ENCODE results near the gene C16orf92.

GRCh38 chr16:30052671-30053372 is 29.8 kb downstream of the C16orf92 start:
- TF ChIP-seq, protein P1, sequence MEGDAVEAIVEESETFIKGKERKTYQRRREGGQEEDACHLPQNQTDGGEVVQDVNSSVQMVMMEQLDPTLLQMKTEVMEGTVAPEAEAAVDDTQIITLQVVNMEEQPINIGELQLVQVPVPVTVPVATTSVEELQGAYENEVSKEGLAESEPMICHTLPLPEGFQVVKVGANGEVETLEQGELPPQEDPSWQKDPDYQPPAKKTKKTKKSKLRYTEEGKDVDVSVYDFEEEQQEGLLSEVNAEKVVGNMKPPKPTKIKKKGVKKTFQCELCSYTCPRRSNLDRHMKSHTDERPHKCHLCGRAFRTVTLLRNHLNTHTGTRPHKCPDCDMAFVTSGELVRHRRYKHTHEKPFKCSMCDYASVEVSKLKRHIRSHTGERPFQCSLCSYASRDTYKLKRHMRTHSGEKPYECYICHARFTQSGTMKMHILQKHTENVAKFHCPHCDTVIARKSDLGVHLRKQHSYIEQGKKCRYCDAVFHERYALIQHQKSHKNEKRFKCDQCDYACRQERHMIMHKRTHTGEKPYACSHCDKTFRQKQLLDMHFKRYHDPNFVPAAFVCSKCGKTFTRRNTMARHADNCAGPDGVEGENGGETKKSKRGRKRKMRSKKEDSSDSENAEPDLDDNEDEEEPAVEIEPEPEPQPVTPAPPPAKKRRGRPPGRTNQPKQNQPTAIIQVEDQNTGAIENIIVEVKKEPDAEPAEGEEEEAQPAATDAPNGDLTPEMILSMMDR (conservative IDR thresholded peaks at IDR 0.05; ENCODE audit: low read depth, low read length), result no peak
- no peak for TF ChIP-seq EZH2 (IDR thresholded peaks at IDR 0.05; ENCODE audit: borderline replicate concordance, low read depth, low read length, poor library complexity, severe bottlenecking)

All from A673 (cell line).